NOMO-1 treated with dmso at 0.1 percent for 144 hours (cell line): ENCODE data around the gene ABCA4.
"Not testable (repeated sequence)": the region's sequence is repeated elsewhere in the genome, so short reads cannot be mapped to it uniquely, and the experiment has no call there.

Experiments used
- DNase-seq: peaks from one replicate; lab custom pipeline; 2025; ENCODE audit not compliant: unreplicated experiment; lab: John Stamatoyannopoulos, UW

Gene ABCA4

GRCh38 chr1:94011129-94011528, 109.8 kb downstream of the ABCA4 start:
- DNase-seq = no peak

DNA sequence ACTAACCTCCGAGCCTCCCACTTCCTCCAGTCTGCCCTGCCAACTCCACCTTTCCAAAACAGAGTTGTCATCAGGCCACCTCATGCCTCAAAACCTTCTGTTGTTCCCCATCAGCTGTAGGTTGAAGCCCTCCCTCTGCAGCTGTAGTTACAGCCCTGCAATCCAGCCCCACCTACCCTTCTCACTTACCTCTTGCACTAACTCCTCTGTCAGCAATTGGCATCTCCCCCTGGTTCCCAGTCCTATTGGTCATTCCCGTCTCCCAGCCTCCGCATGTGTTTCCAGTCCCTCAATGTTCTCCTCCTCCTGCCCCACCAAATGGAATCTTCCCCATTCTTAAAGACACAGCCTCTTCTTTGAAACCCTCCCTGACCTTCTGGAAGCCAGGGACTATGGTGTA, 111.6 kb downstream of the ABCA4 start:
- no peak for DNase-seq

- DNase-seq = no peak
These were observed 114.3 kb downstream of the ABCA4 start for GRCh38 chr1:94006604-94007003.

DNA sequence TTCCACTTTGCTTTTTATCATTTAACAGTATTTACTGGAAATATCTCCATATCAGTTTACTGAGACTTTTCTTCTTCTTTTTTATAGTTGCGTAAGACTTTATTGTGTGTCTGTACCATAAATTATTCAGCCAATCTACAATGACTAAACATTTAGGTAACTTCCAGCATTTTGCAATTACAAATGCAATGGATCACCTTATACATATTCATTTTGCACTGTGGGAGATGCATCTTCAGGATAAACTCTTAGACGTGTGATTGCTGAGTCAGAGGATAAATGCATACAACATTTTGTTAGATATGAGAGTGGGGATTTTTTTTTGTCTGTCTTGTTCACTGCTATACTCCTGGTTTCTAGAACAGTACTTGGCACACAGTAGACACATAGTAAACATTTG, 116.0 kb downstream of the ABCA4 start:
- no peak for DNase-seq

GRCh38 chr1:94002046-94002787, 118.7 kb downstream of the ABCA4 start:
- no peak for DNase-seq

DNA sequence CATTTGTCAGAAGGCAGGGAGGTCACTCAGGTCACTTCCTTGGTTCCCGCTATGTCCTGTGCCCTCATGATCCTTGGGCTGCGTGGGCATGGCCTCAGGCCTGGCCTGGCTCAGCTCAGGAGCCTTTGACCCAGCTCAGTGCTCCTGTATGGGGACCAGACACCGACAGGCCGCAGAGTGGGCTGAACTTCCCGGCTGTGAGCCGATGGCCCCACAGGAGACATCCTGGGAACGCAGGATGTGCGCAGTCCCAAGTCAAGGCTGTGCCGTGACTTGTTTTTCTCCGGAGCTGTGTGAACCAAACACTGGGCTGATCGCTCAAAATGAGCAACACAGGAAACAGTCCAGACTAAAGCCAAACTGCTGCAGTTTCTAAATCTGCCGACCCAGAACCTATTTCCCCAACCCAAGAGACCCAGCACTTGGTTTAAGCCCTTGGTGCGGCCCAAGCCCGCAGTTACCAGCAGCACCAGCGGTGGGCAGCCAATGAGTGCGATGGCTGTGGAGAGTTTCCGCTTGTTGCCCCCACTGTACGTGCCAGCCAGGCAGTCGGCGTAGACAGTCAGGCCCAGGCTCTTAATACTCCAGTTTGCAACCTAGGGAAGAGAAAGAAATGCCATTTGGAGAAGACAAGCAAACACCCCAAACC, 119.4 kb downstream of the ABCA4 start:
- no peak for DNase-seq

DNA sequence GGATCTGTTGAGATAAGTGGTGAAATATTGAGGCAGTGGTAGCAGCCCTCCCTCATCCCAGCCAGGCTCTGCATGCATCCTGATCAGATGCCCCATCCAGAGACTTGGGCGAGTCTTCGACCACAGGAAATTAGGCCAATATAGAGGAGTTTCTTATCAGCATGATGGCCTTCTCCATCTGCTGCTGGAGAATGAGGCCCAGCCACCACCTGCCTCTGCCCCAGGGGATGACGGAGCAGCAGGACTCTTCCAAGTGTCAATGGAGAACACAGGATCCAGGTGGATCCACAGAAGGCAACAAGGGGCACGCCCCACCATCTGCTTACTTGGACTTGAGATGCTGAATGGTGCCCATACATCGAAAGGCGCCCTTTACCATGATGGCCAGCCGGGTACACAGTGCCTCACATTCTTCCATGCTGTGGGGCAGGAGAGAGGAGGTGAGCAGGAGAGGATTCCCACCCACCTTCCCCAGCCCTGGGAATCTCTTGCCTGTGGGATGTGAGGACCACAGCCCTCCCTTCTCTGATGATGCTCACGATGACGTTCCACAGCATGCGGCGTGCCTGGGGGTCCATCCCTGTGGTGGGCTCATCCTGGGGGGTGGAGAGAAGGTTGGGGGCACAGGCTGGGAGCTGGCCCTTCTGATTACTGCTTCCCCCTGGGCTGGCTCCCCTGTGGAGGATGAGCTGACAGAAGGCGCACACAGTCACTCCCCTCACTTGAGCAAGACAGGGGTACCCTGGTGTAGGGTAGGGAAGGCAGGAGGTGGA, 120.3 kb downstream of the ABCA4 start:
- no peak for DNase-seq

- DNase-seq = no peak
These were observed 121.0 kb downstream of the ABCA4 start for GRCh38 chr1:93999840-94000415.

DNA sequence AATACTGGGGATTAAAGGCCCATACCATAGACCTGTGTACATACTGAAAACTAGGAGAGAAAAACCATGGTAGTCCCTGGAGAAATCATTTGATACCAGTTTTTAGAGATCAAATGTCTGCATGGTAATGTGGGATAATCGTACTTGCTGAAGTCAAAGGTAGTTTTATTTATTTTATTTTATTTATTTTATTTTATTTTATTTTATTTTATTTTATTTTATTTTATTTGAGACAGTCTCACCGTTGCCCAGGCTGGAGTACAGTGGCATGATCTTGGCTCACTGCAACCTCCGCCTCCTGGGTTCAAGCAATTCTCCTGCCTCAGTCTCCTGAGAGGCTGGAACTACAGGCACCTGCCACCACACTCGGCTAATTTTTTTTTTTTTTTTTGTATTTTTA, 122.4 kb downstream of the ABCA4 start:
- DNase-seq = not testable (repeated sequence)

GRCh38 chr1:93997756-93998155, 123.2 kb downstream of the ABCA4 start:
- DNase-seq = no peak

- no peak for DNase-seq
These were observed 125.0 kb downstream of the ABCA4 start for GRCh38 chr1:93995837-93996536.

DNA sequence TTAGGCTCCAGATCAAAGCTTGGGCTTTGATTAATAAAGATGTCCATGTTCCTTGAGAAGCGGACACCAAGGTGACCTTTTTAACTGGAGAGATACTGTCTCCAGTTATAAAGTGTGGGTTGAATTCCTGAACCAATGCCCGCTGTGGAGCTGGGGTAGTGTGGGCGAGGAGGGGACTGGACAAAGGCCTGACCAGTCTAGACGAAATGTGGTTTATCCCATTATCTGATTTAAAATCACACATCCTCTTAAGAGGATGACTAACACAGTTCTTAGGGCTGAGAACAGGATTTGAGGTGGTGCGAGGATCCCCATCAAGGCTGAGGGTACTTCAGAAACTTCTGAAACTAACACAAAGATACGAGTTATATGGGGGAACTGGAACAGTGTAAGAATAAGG, 127.2 kb downstream of the ABCA4 start:
- no peak for DNase-seq

DNA sequence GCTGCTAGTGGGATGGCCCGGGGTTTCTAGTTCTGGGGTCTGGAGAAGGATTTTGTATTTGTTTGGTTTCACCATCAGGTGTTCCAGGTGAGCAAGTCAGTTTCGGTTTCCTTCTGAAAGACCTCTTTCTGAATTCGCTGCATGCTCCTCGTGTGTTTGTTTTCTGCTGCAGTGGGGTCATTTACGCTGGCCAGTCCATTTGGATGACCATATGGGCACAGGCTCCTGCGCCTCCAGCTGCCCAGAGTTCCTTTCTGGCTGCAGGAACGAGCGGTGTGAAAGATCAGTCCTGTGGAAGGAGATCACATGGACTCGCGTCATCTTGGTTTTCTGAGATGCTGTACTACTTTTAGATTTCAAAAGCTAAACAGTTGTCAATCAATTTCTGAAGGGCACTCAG, 128.0 kb downstream of the ABCA4 start:
- no peak for DNase-seq

- no peak for DNase-seq
These were observed 128.8 kb downstream of the ABCA4 start for GRCh38 chr1:93992190-93992589.

DNA sequence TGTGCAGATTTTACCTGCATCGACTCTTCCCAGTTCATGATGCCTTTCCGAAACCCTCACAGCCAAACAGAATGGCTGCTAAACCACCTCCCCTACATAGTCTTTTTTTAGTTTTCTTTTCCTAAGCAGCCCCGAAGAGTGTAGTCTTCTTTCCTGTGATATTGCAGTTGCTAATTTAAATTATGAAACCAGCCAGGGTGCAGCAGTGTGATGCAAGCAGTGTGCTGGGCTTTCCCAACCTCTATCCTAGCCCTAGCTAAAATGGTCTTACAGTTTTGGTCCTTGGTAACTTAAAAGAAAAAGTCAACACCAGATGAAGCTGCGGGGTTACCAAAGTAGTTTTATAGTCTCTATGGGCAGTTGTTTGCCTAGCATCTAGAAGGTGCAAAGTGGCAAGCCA, 129.7 kb downstream of the ABCA4 start:
- DNase-seq = peak; percentile 24

- DNase-seq = not testable (repeated sequence)
These were observed 130.5 kb downstream of the ABCA4 start for GRCh38 chr1:93990477-93990876.

DNA sequence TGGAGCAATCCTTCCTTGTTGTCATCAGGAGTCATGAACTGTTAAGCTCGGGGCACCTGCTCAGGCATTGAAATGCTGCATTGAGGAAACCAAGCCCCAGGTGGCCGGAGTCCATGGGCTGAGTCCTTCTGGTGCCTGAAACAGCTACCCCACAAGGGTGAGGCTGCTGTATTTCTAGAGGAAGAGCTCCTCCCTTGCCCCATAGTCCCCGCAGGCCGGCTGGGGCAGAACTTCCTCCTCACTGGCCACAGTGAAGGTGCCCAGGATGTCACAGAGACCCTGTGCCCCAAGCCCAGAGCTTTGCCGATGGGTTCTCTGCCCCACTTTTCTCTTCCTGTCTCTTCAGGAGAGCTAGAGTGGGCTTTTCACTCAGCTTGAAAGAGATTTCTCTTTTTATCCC, 130.9 kb downstream of the ABCA4 start:
- no peak for DNase-seq

DNA sequence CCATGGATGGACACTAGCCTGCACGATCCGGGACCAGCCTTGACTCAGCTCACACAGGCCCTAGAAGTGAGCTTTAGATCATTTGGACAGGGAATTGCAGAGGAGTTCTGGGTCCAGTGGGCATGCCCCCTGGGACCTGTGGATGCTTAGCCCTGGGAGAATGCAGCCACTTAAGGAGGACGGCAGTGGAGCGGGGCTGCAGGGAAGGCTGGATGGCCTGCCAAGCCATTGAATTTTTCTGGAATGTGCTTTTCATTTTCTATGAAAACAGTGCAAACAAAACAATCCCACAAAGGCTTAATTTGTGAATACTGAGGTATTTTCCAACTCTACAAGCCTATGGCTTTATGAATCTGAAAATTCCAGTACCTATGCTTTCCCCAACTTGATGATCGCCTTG, 131.3 kb downstream of the ABCA4 start:
- DNase-seq = no peak

DNA sequence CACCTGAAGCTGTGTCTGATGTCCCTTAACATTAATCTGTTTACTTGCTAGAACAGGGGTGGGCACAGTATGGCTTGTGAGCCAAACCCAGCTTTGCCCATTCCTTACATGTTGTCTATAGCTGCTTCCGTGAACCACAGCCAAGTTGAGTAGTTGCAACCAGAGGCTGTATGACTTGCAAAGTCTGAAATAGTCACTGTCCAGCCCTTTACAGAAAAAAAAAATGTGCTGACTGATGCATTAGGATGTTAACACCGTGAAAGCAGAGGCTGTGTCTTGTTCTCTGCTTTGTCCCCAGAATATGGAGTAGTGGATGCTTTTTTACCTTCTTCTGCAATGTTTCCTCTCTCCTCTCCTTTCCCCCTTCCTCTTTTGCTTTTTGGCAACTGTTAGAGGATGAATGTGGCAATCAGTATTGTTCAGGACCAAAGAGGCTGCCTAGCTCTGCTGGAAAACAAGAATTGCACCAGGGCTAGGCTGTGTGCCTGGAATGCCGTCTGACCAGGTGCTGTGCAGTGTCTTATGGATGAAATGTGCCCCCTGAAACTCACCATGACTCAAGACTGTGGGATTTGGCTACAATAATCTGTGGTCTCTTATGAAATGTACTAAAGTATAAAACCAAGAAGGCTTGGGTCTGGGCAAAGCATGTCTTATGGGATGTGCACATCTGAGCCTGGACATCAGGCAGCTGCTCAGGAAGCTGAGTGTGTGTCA, 132.2 kb downstream of the ABCA4 start:
- peak; percentile 59 for DNase-seq

DNA sequence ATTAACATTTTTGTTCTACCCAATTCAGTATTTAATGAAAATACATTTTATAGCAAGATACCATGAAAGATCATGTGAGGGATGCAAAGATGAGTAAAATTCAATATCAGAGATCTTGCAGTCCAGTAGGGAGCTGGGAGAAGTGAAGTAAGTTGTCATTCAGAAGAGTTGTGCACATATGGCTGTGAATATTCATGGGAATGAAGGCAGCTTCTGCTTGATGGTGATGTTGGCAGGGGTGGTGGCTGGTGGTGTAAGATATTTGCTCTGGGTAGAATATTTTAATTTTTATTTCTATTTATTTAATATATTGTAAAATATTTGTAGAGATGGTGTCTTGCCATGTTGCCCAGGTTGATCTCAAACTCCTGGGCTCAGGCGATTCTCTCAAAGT, 139.7 kb downstream of the ABCA4 start:
- no peak for DNase-seq
